ENCODE measurements around the gene UHRF2.
"Not testable (repeated sequence)": the region's sequence is repeated elsewhere in the genome, so short reads cannot be mapped to it uniquely, and the experiment has no call there.

The UHRF2 gene

GRCh38 chr9:6489099-6489498 is 76.1 kb downstream of the UHRF2 start:
- no peak for DNase-seq (ENCODE audit: low spot score)

- DNase-seq (ENCODE audit: low spot score): no peak
Observed at GRCh38 chr9:6490863-6491262, 77.9 kb downstream of the UHRF2 start.

GRCh38 chr9:6495466-6495865 is 82.5 kb downstream of the UHRF2 start:
- no peak for DNase-seq (ENCODE audit: low spot score)

GRCh38 chr9:6498982-6499381 is 86.0 kb downstream of the UHRF2 start:
- no peak for DNase-seq (ENCODE audit: low spot score)

- no peak for DNase-seq (ENCODE audit: low spot score)
Observed at GRCh38 chr9:6501526-6502210, 88.7 kb downstream of the UHRF2 start.

- no peak for DNase-seq (ENCODE audit: low spot score)
Observed at GRCh38 chr9:6502399-6502798, 89.4 kb downstream of the UHRF2 start.

- no peak for DNase-seq (ENCODE audit: low spot score)
Observed at GRCh38 chr9:6506571-6506970, 93.6 kb downstream of the UHRF2 start.

GRCh38 chr9:6512085-6512657 is 99.2 kb downstream of the UHRF2 start:
- no peak for DNase-seq (ENCODE audit: low spot score)

- no peak for DNase-seq (ENCODE audit: low spot score)
Observed at GRCh38 chr9:6522263-6522662, 109.3 kb downstream of the UHRF2 start.

- no peak for DNase-seq (ENCODE audit: low spot score)
Observed at GRCh38 chr9:6525326-6526045, 112.5 kb downstream of the UHRF2 start.

GRCh38 chr9:6535594-6535993 is 122.6 kb downstream of the UHRF2 start:
- no peak for DNase-seq (ENCODE audit: low spot score)

GRCh38 chr9:6538666-6539071 is 125.7 kb downstream of the UHRF2 start:
- no peak for DNase-seq (ENCODE audit: low spot score)

GRCh38 chr9:6542617-6543016 is 129.6 kb downstream of the UHRF2 start:
- DNase-seq (ENCODE audit: low spot score): not testable (repeated sequence)

GRCh38 chr9:6543204-6543603 is 130.2 kb downstream of the UHRF2 start:
- no peak for DNase-seq (ENCODE audit: low spot score)

GRCh38 chr9:6545017-6545691 is 132.2 kb downstream of the UHRF2 start:
- DNase-seq (ENCODE audit: low spot score): no peak

GRCh38 chr9:6549106-6549800 is 136.3 kb downstream of the UHRF2 start:
- DNase-seq (ENCODE audit: low spot score): no peak

- no peak for DNase-seq (ENCODE audit: low spot score)
Observed at GRCh38 chr9:6551136-6551535, 138.1 kb downstream of the UHRF2 start.

- DNase-seq (ENCODE audit: low spot score): no peak
Observed at GRCh38 chr9:6552033-6552432, 139.0 kb downstream of the UHRF2 start.

- no peak for DNase-seq (ENCODE audit: low spot score)
Observed at GRCh38 chr9:6552498-6553121, 139.6 kb downstream of the UHRF2 start.

GRCh38 chr9:6553866-6554265 is 140.9 kb downstream of the UHRF2 start:
- no peak for DNase-seq (ENCODE audit: low spot score)

Measured in iPS-NIHi11 (cell line).